ENCODE results near the gene ANAPC7. TPM values are rescaled to one million over a fixed set of nuclear protein-coding genes. Genes with fewer than 3 reads are reported as not detected.
"Not testable (repeated sequence)": the region's sequence is repeated elsewhere in the genome, so short reads cannot be mapped to it uniquely, and the experiment has no call there.

Gene ANAPC7
- total RNA-seq, 1 experiment from 2014 or later: 50.9 TPM

- DNase-seq (ENCODE audit: low spot score): no peak
Observed at GRCh38 chr12:110373962-110374611, 29.4 kb downstream of the ANAPC7 start.

GRCh38 chr12:110373425-110373824 is 30.1 kb downstream of the ANAPC7 start:
- no peak for DNase-seq (ENCODE audit: low spot score)

- no peak for DNase-seq (ENCODE audit: low spot score)
Observed at GRCh38 chr12:110373025-110373424, 30.5 kb downstream of the ANAPC7 start.

- no peak for DNase-seq (ENCODE audit: low spot score)
Observed at GRCh38 chr12:110372056-110372425, 31.5 kb downstream of the ANAPC7 start.

- DNase-seq (ENCODE audit: low spot score): no peak
Observed at GRCh38 chr12:110371408-110372055, 32.0 kb downstream of the ANAPC7 start.

GRCh38 chr12:110370732-110371231 is 32.7 kb downstream of the ANAPC7 start:
- DNase-seq (ENCODE audit: low spot score): no peak

- DNase-seq (ENCODE audit: low spot score): no peak
Observed at GRCh38 chr12:110369992-110370391, 33.5 kb downstream of the ANAPC7 start.

- DNase-seq (ENCODE audit: low spot score): no peak
Observed at GRCh38 chr12:110367181-110367864, 36.2 kb downstream of the ANAPC7 start.

- DNase-seq (ENCODE audit: low spot score): no peak
Observed at GRCh38 chr12:110366321-110367142, 37.0 kb downstream of the ANAPC7 start.

GRCh38 chr12:110365489-110366320 is 37.8 kb downstream of the ANAPC7 start:
- no peak for DNase-seq (ENCODE audit: low spot score)

GRCh38 chr12:110361216-110361615 is 42.3 kb downstream of the ANAPC7 start:
- DNase-seq (ENCODE audit: low spot score): no peak

GRCh38 chr12:110358384-110359097 is 45.0 kb downstream of the ANAPC7 start:
- not testable (repeated sequence) for DNase-seq (ENCODE audit: low spot score)

- peak; percentile 41 for DNase-seq (ENCODE audit: low spot score)
Observed at GRCh38 chr12:110355073-110355472, 48.4 kb downstream of the ANAPC7 start.

- no peak for DNase-seq (ENCODE audit: low spot score)
Observed at GRCh38 chr12:110354172-110354780, 49.2 kb downstream of the ANAPC7 start.

GRCh38 chr12:110353211-110353965 is 50.1 kb downstream of the ANAPC7 start:
- no peak for DNase-seq (ENCODE audit: low spot score)

- DNase-seq (ENCODE audit: low spot score): no peak
Observed at GRCh38 chr12:110352401-110352800, 51.1 kb downstream of the ANAPC7 start.

GRCh38 chr12:110351119-110351518 is 52.4 kb downstream of the ANAPC7 start:
- no peak for DNase-seq (ENCODE audit: low spot score)

GRCh38 chr12:110349514-110350151 is 53.9 kb downstream of the ANAPC7 start:
- no peak for DNase-seq (ENCODE audit: low spot score)

GRCh38 chr12:110349096-110349495 is 54.4 kb downstream of the ANAPC7 start:
- DNase-seq (ENCODE audit: low spot score): no peak

Measured in H4 (cell line).